ENCODE results near the gene ZFAND5. TPM values are rescaled to one million over a fixed set of nuclear protein-coding genes. Genes with fewer than 3 reads are reported as not detected.

ZFAND5 gene
- total RNA-seq, 2 donors from 2014 or later, result 268 to 341 TPM

DNA sequence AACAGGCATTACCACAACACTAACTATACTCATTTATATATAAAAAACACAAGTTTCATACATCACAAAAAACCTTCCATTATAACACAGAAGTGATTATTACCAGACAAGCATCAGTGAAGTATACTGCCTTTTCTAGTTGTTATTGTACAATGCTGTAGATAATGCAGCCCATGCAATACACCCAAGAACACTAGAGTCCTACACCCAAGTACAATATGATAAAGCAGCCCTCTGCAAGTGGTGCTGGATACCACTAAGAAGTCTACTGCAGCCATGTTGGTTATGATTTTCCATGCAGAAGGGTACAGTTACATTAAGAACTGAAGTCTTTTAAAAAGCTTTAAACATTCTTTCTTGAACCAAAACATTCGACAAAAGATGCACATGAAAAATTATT is 10.3 kb downstream of the ZFAND5 start:
- H3K4me1 Mint-ChIP-seq, result peaks cover 40% of the 10 kb centered on the region

DNA sequence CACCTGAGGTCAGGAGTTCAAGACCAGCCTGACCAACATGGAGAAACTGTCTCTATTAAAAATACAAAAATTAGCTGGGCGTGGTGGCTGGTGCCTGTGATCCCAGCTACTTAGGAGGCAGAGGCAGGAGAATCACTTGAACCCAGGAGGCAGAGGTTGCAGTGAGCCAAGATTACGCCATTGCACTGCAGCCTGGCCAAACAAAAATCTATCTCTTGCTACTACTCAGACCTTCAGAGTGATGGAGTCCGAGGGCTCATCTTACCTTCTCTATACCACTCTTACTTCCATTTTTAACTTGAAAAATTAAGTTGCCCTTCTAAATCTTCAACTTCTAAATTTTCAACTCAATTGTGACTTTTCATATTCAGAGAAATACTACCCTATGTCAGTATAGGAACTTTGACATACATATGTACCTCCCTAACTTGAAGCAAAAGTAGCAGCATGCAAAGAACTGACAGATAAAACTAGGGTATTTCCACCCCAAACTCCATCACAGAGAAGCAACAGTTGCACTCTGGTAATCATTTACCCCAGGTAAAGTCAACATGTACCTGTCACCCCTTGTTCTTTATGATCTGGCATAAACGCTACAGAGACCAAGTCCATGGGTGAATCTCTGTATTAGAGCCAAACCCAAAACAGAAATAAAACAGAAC is 11.4 kb downstream of the ZFAND5 start:
- H3K4me3 Mint-ChIP-seq, result no peak overlapping the region
- DNase-seq (no peak), ATAC-seq (peak; percentile 20)
- H3K27me3 Mint-ChIP-seq, result no peaks in the 10 kb centered on the region
- peak overlapping the region; percentile 86 for H3K27ac Mint-ChIP-seq
- peaks cover 34% of the 10 kb centered on the region for H3K4me1 Mint-ChIP-seq
- H3K36me3 Mint-ChIP-seq (ENCODE audit: low read depth), result peaks cover 4% of the 10 kb centered on the region
- no peaks in the 10 kb centered on the region for H3K9me3 ChIP-seq (ENCODE audit: control insufficient read depth, low read length, poor library complexity, severe bottlenecking)

More for the DNA sequence above, 10.3 kb downstream of the ZFAND5 start:
- no peak for DNase-seq
- ATAC-seq, result no peak
- Mint-ChIP-seq H3K27me3 (no peaks in the 10 kb centered on the region), H3K27ac (peak overlapping the region; percentile 86), H3K36me3 (ENCODE audit: low read depth) (peaks cover 4% of the 10 kb centered on the region), H3K4me3 (no peak overlapping the region)
- no peaks in the 10 kb centered on the region for H3K9me3 ChIP-seq (ENCODE audit: control insufficient read depth, low read length, poor library complexity, severe bottlenecking)

DNA sequence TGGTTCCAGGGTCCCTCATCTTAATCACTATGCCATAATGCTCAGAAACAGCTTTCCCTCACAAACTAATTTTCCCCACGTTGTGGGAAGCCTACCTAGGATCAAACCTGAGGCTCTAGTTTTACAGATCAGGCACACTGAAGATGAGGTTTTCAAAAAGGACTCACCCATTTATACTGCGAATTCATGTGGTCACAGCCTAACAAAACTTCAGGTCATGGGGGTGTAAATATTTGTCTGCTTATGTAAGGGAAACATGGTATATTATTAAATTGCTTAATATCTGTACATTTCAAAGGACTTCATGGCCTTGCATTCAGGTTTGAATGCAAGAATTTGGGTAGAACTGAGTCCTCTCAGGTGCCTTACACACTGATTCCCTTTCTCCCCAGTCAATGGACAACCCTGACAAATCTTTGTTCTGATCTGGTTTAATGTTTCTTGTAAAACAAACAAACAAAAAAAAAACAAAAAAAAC is 12.1 kb downstream of the ZFAND5 start:
- ATAC-seq (peak; percentile 8), DNase-seq (no peak)
- peak overlapping the region; percentile 86 for H3K27ac Mint-ChIP-seq
- H3K36me3 Mint-ChIP-seq (ENCODE audit: low read depth), result peaks cover 2% of the 10 kb centered on the region
- no peaks in the 10 kb centered on the region for H3K9me3 ChIP-seq (ENCODE audit: control insufficient read depth, low read length, poor library complexity, severe bottlenecking)
- no peak overlapping the region for H3K4me3 Mint-ChIP-seq
- peaks cover 29% of the 10 kb centered on the region for H3K4me1 Mint-ChIP-seq
- H3K27me3 Mint-ChIP-seq, result no peaks in the 10 kb centered on the region

DNA sequence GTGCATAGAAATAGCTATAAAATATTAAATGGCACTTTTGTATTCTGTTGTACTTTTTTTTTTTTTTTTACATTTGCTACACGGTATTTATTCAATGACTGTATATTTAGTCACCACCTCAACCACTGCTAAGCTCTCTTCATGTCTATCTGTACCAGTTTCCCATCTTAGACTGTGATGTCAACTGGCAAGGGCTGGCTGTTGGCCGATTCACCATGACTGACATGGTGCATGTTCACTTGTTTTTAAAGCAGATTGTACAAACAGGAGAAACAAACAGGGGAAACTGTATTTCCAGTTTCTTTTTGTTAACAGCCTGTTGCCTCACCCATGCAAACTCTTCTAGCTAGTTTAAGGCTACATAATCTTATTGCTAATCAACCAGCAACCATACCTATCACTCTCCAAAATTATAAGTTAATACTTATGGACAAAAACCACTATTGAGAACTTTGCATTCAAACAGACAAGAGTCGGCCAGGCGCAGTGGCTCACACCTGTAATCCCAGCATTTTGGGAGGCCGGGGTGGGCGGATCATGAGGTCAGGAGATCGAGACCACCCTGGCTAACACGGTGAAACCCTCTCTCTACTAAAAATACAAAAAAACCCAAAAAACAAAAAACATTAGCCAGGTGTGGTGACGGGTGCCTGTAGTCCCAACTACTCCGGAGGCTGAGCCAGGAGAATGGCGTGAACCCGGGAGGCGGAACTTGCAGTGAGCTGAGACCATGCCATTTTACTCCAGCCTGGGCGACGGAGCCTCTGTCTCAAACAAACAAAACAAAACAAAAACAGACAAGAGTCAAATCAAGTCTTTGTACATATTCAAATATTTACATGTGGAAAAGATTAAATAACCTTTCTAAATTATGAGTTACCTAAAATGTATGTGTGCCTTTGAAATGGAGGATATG is 13.2 kb downstream of the ZFAND5 start:
- Mint-ChIP-seq H3K36me3 (ENCODE audit: low read depth) (peaks cover 2% of the 10 kb centered on the region), H3K27ac (peak overlapping the region; percentile 86), H3K27me3 (no peaks in the 10 kb centered on the region), H3K4me1 (peaks cover 19% of the 10 kb centered on the region), H3K4me3 (no peak overlapping the region)
- no peaks in the 10 kb centered on the region for H3K9me3 ChIP-seq (ENCODE audit: control insufficient read depth, low read length, poor library complexity, severe bottlenecking)
- no peak for DNase-seq
- no peak for ATAC-seq

DNA sequence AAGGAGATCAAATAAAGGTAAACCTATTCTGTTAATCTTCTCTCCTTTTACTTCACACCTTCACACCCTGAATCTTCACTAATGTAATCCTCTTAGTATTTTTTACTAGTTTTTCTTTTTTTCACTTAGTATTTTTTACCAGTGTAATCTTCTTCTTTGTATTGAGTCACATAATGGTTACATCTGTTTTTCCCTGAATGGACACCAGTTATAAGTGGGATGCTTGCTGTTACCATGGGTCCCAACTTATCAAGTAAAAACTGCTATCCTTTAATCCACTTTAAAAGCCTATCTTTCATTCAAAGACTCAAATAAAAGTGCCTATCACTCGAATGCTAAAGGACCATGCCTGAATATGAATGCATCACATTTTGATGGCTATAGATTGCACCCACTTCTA is 15.1 kb downstream of the ZFAND5 start:
- H3K27me3 Mint-ChIP-seq, result no peaks in the 10 kb centered on the region
- no peaks in the 10 kb centered on the region for H3K36me3 Mint-ChIP-seq (ENCODE audit: low read depth)
- H3K9me3 ChIP-seq (ENCODE audit: control insufficient read depth, low read length, poor library complexity, severe bottlenecking), result no peaks in the 10 kb centered on the region
- ATAC-seq (no peak), DNase-seq (no peak)
- H3K27ac Mint-ChIP-seq, result peak overlapping the region; percentile 67
- H3K4me1 Mint-ChIP-seq, result peaks cover 7% of the 10 kb centered on the region
- no peak overlapping the region for H3K4me3 Mint-ChIP-seq

DNA sequence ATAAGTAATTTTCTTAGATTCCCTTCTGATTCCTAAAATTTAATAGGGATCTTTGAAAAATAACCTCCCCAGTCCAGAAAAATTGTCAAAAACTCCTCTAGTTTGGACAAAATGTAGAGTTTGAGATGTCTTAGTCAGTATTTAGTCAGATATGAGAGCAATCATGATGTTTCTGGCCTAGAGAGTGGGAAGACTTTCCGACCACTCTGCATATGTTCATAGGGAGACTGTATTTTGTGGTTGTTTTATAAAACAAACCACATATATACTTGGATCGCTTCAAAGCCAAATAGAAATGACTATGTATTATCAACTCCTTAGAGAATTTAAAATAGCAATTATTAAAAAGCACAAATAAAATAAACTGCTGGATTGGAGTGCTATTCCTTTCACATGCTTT is 15.8 kb downstream of the ZFAND5 start:
- ATAC-seq, result no peak
- peak overlapping the region; percentile 67 for H3K27ac Mint-ChIP-seq

DNA sequence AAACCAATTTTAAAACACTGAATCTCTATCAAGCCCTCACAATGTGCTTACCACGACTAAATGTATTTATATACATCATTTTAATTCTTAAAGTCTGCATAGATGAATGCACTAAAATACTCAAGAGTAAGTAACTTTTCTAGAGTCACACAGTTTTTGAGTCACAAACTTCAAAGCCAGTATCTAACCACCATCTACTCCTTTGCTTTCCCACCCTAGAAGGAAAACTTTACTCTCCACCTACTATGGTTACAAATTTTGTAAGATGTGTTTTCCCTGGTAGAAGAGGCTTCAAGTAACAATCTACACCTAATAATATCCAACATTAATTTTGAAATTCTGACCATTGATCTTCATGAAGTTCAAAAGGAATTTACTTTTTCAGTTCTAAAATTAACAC is 18.7 kb downstream of the ZFAND5 start:
- DNase-seq (no peak), ATAC-seq (no peak)
- H3K27me3 Mint-ChIP-seq, result no peaks in the 10 kb centered on the region
- H3K9me3 ChIP-seq (ENCODE audit: control insufficient read depth, low read length, poor library complexity, severe bottlenecking), result no peaks in the 10 kb centered on the region
- H3K4me1 Mint-ChIP-seq, result no peaks in the 10 kb centered on the region
- H3K27ac Mint-ChIP-seq, result peak overlapping the region; percentile 41
- H3K4me3 Mint-ChIP-seq, result no peak overlapping the region
- no peaks in the 10 kb centered on the region for H3K36me3 Mint-ChIP-seq (ENCODE audit: low read depth)

More for the DNA sequence above, 15.8 kb downstream of the ZFAND5 start:
- H3K27me3 Mint-ChIP-seq, result no peaks in the 10 kb centered on the region
- DNase-seq, result no peak
- no peak overlapping the region for H3K4me3 Mint-ChIP-seq
- peaks cover 7% of the 10 kb centered on the region for H3K4me1 Mint-ChIP-seq
- no peaks in the 10 kb centered on the region for H3K36me3 Mint-ChIP-seq (ENCODE audit: low read depth)
- no peaks in the 10 kb centered on the region for H3K9me3 ChIP-seq (ENCODE audit: control insufficient read depth, low read length, poor library complexity, severe bottlenecking)

DNA sequence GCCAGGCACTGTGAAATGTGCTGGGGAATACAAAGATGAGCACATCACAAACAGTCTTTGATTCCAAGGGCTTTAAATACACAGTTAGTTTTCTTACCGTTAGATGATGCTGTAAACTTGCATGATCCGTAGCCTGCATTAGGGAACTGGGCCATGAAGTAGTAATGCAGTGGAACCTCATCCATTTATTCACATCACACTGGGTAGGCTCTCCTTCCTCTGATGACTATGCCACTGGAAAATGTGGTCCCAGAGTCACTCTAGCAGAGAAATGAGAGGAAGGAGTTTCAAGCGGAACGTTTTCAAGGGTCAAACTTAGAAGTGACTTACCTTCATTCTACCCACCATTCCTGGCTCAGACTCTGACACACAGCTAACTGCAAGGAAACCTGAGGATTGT is 26.4 kb downstream of the ZFAND5 start:
- H3K4me3 Mint-ChIP-seq, result no peak overlapping the region
- ATAC-seq, result no peak
- no peak overlapping the region for H3K27ac Mint-ChIP-seq

DNA sequence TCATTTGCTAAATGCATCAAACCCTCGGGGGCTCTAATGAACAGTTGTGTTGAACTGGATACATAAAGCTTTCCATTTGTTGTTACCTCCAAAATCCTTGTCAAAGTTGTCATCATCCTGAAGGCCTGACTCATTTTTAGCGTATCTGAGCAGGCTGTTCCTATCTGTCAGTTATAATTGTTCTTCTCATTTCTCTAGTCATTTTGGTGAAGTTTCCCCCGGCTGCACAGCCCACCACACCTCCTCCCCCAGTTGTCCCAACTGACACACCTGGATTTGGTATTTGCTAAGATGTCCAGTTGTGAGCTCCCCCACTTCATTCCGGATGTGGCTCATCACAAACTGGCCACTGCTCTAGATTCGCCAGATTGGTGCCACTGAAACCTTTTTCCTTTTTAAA is 27.7 kb downstream of the ZFAND5 start:
- no peak for DNase-seq
- Mint-ChIP-seq H3K4me3 (no peak overlapping the region), H3K4me1 (peaks cover 6% of the 10 kb centered on the region), H3K36me3 (ENCODE audit: low read depth) (no peaks in the 10 kb centered on the region), H3K27ac (no peak overlapping the region), H3K27me3 (no peaks in the 10 kb centered on the region)
- ATAC-seq, result no peak
- H3K9me3 ChIP-seq (ENCODE audit: control insufficient read depth, low read length, poor library complexity, severe bottlenecking), result no peaks in the 10 kb centered on the region

More for the DNA sequence above, 26.4 kb downstream of the ZFAND5 start:
- H3K9me3 ChIP-seq (ENCODE audit: control insufficient read depth, low read length, poor library complexity, severe bottlenecking), result no peaks in the 10 kb centered on the region
- Mint-ChIP-seq H3K36me3 (ENCODE audit: low read depth) (no peaks in the 10 kb centered on the region), H3K27me3 (no peaks in the 10 kb centered on the region), H3K4me1 (peaks cover 4% of the 10 kb centered on the region)
- no peak for DNase-seq

DNA sequence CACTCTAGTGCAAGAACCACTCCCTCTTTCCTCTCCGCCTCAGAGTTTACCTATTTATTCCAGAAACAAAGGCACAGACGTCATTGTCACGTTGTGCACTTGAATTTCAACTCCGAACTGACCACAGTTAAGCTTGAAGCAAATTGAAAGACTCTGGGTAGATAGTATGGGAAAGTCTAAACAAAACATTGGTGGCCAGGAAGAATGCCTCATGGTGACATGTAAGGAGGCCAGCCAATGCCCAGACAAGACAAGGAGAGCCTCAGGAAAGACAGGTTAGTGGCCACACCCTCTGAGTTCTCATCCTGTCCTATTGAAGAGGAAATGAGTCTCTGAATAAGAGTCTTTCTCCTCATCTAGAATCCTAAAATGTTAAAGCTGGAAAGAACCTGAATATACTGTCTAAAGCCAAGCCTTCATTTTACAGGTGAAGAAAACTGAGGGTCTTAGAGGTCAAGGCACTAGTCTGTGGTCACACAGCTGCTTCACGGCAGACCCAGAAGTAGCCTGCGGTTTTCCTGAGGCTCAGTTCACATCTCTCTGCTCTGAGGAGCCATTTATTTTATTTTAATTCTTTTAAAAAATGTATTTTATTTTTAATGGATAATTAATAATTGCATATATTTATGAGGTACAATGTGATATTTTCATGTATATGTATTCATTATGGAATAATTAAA is 30.2 kb downstream of the ZFAND5 start:
- Mint-ChIP-seq H3K27ac (no peak overlapping the region), H3K36me3 (ENCODE audit: low read depth) (no peaks in the 10 kb centered on the region), H3K27me3 (no peaks in the 10 kb centered on the region), H3K4me1 (peaks cover 6% of the 10 kb centered on the region), H3K4me3 (no peak overlapping the region)
- DNase-seq (no peak), ATAC-seq (no peak)
- H3K9me3 ChIP-seq (ENCODE audit: control insufficient read depth, low read length, poor library complexity, severe bottlenecking), result no peaks in the 10 kb centered on the region

DNA sequence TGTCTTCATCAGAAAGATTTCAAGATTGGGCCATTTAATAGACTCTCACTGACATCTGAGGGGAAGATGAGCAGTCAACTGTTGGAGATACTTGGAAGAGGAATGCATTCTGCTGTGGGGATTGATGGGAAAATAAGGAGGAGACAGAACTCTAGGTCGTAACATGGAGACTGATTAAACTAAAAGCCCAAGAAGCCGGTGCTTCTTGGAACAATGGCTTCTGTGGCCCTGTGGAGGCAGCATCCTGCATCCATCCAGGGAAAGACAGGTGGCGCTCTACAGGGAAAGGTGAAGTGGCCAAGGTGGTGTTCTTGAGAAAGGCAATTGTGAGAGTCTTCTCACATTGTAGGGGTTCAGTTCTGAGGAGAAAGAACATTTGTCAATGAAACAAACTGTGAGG is 31.3 kb downstream of the ZFAND5 start:
- Mint-ChIP-seq H3K4me1 (peaks cover 3% of the 10 kb centered on the region), H3K27me3 (no peaks in the 10 kb centered on the region), H3K36me3 (ENCODE audit: low read depth) (no peaks in the 10 kb centered on the region), H3K27ac (no peak overlapping the region), H3K4me3 (no peak overlapping the region)
- DNase-seq, result no peak
- H3K9me3 ChIP-seq (ENCODE audit: control insufficient read depth, low read length, poor library complexity, severe bottlenecking), result no peaks in the 10 kb centered on the region
- ATAC-seq, result no peak

DNA sequence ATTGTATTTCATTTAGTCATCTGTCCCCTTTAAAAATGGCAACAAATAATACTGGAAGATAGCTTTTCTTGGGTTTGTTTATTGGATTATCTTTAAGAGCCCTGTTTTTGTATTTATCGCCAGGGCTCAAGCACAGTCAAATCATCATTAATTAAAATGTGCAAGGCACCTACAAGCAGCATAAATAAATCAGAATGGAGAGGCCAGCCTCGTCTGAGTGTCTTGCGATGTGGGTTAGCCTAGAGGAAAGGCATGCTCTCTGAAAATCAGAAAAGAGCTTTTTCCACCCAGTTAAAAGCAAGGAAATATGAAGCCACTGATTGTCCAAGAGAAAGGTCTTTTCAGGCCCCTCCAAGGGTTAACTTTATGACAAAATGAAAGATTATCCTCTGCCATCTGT is 31.8 kb downstream of the ZFAND5 start:
- ATAC-seq, result no peak
- H3K9me3 ChIP-seq (ENCODE audit: control insufficient read depth, low read length, poor library complexity, severe bottlenecking), result no peaks in the 10 kb centered on the region
- H3K36me3 Mint-ChIP-seq (ENCODE audit: low read depth), result no peaks in the 10 kb centered on the region
- H3K27me3 Mint-ChIP-seq, result no peaks in the 10 kb centered on the region
- H3K4me3 Mint-ChIP-seq, result no peak overlapping the region
- H3K27ac Mint-ChIP-seq, result no peak overlapping the region
- DNase-seq, result no peak
- peaks cover 3% of the 10 kb centered on the region for H3K4me1 Mint-ChIP-seq

DNA sequence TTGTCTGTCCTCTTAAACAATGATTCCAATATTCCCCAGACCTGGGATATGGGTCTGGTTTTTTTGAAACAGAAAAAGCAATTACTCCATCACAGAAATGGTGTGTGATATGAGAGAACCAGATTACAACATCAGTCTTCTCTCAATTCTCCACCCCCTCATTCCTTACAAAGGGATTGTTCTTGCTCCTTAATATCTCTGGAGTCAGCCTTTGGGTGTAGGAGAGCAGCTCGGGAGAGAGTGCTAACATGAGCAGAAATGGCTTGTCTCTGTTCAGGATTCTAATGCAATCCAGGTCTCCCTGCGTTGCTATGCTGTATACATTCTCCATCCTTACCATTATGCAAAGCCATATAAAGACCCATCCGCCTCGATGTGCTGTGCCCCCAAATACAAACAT is 32.7 kb downstream of the ZFAND5 start:
- no peak overlapping the region for H3K27ac Mint-ChIP-seq
- DNase-seq, result no peak
- H3K27me3 Mint-ChIP-seq, result no peaks in the 10 kb centered on the region
- H3K9me3 ChIP-seq (ENCODE audit: control insufficient read depth, low read length, poor library complexity, severe bottlenecking), result no peaks in the 10 kb centered on the region
- H3K4me1 Mint-ChIP-seq, result peaks cover 3% of the 10 kb centered on the region
- H3K36me3 Mint-ChIP-seq (ENCODE audit: low read depth), result no peaks in the 10 kb centered on the region
- no peak for ATAC-seq
- no peak overlapping the region for H3K4me3 Mint-ChIP-seq
